HPDE6-E6E7 (cell line): ENCODE results near the gene CLTC.
"Not testable (repeated sequence)": the region's sequence is repeated elsewhere in the genome, so short reads cannot be mapped to it uniquely, and the experiment has no call there.

Source experiments
- DNase-seq: peaks from one replicate; pipeline ENCODE4 v3.0.0; 2011; ENCODE audit warnings: missing footprints; ENCODE audit errors: extremely low spot score

CLTC gene

DNA sequence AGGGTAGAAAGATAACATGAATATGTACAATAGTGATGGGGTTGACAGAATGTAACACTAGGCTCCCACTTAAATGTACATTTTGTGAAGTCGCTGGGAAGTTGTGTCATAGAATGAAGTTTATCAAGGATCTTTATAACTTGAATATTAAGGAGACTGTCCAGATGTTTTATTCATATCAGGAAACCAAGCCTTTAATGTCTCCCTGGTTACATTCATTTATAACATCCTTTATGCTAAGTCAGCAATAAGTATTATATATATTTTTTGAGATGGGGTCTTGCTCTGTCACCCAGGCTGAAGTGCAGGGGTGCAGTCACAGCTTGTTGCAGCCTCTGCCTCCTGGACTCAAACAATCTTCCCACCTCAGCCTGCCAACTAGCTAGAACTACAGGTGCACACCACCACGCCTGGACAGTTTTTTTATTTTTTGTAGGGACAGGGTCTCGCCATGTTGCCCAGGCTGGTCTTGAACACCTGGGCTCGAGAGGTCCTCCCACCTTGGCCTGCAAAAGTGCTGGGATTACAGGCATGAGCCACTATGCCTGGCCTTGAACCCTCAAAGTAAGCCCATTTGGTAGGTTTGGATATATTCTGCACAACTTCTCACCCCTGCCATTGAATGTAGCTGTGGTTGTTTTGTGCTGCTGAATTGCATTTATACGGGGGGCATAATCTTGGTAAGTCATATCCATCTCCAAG, 14.1 kb downstream of the CLTC start:
- DNase-seq: no peak

- no peak for DNase-seq
Observed at GRCh38 chr17:59634632-59635541, 15.2 kb downstream of the CLTC start.

DNA sequence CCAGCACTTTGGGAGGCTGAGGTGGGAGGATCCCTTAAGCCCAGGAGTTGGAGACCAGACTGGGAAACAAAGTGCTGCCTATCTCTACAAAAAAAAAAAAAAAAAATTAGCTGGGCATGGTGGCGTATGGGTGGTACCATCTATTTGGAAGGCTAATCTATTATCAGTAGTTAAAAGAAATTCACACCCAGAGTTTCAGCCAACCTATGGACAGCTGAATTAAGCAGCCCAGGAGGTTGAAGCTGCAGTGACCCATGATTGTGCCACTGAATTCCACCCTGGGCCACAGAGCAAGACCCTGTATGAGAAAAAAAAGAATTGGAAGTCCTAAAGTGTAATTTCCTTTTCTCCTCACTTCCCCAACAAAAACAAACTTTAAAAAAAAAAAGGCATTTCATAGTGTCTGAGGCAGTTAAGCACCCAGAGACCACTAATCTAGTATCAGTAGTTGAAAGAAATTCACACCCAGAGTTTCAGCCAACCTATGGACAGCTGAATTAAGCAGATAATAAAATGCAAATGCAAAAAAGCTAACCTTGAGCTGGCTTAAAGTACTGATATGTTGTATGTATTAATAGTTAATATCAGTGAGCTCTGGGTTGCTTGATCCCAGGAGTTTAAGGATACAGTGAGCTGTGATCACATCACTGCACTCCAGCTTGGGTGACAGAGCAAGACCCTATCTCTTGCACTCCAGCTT, 18.1 kb downstream of the CLTC start:
- no peak for DNase-seq

DNA sequence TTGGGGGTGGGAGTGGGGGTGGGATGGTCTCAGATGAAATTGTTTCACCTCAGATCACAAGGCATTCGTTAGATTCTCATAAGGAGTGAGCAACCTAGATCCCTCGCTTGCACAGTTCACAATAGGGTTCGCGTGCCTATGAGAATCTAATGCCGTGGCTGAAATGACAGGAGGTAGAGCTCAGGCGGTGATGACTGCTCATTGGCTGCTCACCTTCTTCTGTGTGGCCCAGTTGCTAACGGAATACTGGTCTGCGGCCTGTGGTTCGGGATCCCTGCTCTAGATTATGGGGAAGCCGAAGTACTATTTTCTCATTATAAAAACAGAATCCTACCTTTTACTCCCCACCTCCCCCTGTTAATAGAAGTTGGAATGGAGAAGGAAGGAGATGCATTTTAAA, 18.9 kb downstream of the CLTC start:
- no peak for DNase-seq

- DNase-seq: no peak
Observed at GRCh38 chr17:59641799-59642484, 22.2 kb downstream of the CLTC start.

DNA sequence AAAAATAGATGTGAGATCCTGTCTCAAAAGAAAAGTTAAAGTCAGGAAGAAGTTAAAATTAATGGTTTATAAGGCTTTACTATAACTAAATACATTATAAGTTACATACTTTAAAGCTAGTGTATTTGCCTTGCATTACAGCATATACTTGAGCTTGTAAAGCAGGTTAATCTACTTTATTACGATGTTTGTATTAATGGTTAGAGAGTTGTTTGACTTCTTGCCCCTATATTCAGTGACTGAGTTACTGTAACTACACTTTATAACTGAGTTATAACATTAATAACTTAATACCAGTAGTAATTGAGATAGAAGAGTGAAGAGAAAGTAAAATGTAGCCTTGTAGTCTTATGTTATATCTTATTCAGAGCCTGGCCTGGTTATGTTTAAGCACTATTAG, 22.9 kb downstream of the CLTC start:
- DNase-seq: no peak

DNA sequence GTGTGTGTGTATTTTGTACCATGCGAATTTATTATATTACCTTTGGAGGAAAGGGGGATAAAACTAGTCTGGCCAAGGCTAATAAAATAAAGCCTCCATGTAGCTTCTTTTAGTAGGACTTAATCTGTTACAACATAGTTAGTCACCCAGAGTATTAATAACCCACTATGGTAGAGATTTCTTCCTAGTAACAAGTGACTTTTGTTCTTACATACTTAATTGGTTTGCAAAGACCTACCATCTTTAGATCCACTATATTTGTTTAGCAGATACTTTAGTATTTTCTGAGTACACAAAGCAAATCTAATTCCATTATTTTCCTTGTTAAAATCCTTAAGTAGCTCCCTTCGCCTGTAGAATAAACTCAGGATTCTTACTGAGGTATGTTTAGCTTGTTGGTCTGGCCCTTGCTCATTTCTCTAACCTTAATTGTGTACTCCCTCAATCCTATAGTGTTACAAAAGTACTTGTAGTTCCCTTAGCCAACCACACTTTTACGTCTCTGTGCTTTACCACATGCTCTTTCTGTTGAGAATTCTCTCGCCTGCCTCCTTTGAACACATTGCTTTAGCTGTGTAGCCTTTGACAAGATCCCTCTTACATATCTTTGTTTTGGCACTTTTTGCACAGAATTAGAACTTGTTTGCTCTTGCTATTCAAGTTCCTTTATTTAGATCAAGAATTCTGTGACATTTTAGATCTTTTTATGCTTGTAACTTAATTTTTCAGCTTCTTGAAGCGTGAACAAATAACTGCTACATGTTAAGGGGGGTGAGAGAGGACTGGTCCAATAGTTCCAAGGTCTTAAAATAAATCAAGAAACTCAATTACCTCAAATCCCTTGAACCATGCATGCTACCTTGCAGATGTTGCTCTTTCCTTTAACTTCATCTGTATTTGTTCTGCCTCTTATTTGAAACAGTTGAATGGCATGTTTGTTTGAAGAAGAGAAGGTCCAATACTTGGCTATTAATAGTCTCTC, 23.8 kb downstream of the CLTC start:
- DNase-seq: no peak

DNA sequence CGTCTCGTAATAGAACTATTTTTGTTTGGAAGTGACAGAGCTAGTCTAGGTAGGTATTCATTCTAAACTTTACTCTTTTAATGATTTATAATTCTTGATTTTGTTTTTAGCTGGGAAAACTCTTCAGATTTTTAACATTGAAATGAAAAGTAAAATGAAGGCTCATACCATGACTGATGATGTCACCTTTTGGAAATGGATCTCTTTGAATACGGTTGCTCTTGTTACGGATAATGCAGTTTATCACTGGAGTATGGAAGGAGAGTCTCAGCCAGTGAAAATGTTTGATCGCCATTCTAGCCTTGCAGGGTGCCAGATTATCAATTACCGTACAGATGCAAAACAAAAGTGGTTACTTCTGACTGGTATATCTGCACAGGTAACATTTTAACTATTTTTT, 27.6 kb downstream of the CLTC start:
- no peak for DNase-seq

DNA sequence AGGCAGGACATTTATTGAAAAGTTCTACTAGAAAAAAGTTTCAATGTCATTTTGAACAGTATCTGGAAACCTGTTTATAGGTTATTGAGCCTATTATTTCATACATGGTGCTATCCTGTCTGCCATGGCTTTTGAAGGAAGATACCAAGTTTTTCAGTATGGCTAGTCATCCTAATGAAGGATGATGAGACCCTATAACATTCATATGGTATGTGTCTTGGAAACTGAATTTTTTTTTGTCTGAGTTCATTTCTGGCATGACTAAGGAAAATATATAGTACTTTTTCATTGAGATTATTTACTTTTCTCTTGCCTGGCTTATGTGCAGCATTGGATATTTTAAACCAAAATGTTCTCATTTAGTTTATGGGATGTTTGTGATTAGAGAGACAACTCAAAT, 30.2 kb downstream of the CLTC start:
- DNase-seq: no peak

DNA sequence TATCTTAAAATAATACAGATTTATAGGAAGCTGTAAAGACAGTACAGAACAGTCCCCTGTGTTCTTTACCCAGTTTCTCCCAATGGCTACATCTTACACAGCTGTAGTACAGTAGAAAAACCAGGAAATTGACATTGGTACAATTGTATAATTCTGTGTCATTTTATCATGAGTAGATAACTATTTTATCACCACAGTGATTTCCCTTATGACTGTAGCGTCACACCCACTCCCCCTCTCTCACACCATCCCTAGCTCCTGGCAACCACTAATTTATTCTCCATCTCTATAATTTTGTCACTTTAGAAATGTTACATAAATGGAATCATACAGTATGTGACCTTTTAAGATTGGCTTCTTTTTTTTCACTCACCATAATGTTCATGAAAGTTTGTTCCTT, 30.9 kb downstream of the CLTC start:
- DNase-seq: no peak

DNA sequence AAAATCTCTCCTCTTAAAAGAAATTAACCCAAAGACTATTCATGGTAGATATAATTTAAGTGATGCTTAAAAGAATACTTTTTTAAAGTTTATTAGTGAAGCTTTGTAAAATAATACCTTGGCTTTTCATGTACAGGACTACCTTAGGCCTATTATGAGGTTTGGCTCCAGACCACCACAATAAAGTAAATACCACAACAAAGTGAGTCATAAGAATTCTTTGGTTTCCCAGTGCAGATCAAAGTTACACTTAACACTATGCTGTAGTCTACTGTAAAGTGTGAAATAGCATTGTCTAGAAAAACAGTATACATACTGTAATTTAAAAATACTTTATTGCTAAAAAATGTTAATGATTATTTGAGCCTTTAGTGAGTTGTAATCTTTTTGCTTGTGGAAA, 31.7 kb downstream of the CLTC start:
- no peak for DNase-seq

DNA sequence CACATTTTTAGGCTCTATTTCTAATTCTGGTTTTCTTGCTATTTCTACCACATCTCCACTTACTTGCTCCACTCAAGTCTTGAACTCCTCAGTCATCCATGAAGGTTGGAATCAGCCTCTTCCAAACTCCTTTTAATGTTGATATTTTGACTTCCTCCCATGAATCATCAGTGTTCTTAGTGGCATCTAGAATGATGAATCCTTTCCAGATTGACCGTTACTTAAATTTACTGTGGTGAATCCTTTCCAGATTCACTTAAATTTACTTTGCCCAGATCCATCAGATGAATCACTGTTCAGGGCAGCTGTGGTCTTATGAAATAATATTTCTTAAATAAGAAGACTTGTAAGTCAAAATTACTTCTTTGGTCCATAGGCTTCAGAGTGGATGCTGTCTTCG, 32.4 kb downstream of the CLTC start:
- DNase-seq: no peak

- not testable (repeated sequence) for DNase-seq
Observed at GRCh38 chr17:59656624-59657023, 36.9 kb downstream of the CLTC start.

GRCh38 chr17:59666235-59666634, 46.5 kb downstream of the CLTC start:
- no peak for DNase-seq

DNA sequence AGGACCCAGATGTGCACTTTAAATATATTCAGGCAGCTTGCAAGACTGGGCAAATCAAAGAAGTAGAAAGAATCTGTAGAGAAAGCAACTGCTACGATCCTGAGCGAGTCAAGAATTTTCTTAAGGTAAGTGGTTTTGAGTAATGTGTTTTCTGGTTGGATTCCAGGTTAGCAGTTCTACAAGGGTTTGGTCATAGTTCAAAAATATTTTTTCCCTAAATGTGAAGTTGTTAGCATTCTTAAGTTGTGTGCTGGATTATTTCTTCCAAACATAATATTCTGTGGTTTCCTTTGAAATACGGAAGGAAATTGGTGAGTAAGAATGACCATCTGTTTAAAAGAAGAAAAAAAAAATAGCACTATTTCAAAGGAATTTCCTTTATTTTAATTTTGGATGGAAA, 49.1 kb downstream of the CLTC start:
- DNase-seq: peak; percentile 9

- DNase-seq: no peak
Observed at GRCh38 chr17:59669411-59669810, 49.7 kb downstream of the CLTC start.

DNA sequence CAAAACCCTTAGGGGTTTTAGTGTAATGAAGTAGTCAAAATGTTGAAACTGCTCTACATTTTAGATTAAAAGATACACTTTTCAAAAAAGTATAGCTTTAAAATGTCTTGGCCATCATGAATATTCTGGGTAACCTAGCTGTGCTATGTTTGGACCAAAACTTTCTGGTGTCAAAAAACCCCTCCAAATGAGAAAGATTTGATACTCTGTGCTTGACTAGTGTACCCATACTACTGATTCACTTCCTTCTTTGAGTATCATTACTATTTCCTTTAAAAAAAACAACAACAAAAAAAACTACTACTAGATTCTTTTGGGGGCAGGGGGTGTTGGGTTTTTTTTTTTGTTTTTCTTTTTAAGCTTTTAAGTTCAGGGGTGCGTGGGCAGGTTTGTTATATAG, 50.2 kb downstream of the CLTC start:
- no peak for DNase-seq

DNA sequence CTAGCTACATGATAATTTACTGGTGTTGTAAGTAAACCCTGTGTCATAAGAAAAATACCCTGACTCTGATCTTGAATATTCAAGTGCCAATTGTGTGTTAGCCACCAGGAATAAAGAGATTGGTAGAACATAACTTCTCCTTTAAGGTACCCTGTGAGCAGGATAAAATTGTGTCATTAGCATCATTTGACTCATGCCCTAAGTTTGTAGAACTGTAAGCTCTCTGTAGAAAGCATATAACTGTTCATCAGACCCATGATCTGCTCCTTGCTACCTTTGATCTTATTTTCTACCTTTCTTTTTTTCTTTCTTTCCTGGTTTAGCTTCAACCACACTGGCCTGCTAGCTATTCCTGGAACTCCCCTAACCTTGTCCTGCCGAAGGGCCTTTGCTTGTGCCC, 51.7 kb downstream of the CLTC start:
- DNase-seq: no peak

GRCh38 chr17:59675231-59675630, 55.5 kb downstream of the CLTC start:
- DNase-seq: no peak

DNA sequence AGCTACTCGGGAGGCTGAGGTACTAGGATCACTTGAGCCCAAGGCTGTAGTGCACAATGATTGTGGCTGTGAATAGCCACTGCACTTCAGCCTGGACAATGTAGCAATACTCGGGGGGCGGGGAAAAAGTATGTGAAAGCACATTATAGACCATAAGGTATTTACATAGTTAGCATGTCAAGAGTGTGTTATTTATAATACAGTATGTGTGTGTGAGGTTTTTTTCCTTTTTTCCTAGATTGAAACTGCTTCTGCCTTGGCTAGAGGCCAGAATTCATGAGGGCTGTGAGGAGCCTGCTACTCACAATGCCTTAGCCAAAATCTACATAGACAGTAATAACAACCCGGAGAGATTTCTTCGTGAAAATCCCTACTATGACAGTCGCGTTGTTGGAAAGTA, 57.0 kb downstream of the CLTC start:
- no peak for DNase-seq

GRCh38 chr17:59678918-59679317, 59.2 kb downstream of the CLTC start:
- DNase-seq: no peak
